Hepatocyte (in vitro differentiated cells): ENCODE results near the gene C9orf152. TPM values are rescaled to one million over a fixed set of nuclear protein-coding genes. Genes with fewer than 3 reads are reported as not detected.
A peak's percentile ranks its signal among the peaks of the same experiment; 100 is the strongest.
"Not testable (repeated sequence)": the region's sequence is repeated elsewhere in the genome, so short reads cannot be mapped to it uniquely, and the experiment has no call there.

Experiments used
- DNase-seq: peaks from one replicate; pipeline ENCODE4 v3.0.0-alpha.2; 2016; ENCODE audit warnings: low spot score
- H2AFZ ChIP-seq: fragments of 200-600 bp; sonication (generic); 2 replicates; pipeline ENCODE4 v1.6.0; 2016; ENCODE audit warnings: antibody characterized with exemption, mild to moderate bottlenecking
- H3K27ac ChIP-seq: fragments of 200-600 bp; sonication (generic); 2 replicates; pipeline ENCODE4 v1.5.1; 2016; ENCODE audit warnings: mild to moderate bottlenecking
- H3K27me3 ChIP-seq: fragments of 200-600 bp; sonication (generic); 2 replicates; pipeline ENCODE4 v1.6.1; 2016
- H3K36me3 ChIP-seq: fragments of 200-600 bp; sonication (generic); replicated peaks from 2 replicates; pipeline ENCODE4 v1.5.1; 2016; ENCODE audit warnings: low read depth; ENCODE audit not compliant: insufficient read depth
- H3K4me1 ChIP-seq: fragments of 200-600 bp; sonication (generic); 2 replicates; pipeline ENCODE4 v1.5.1; 2016; ENCODE audit warnings: mild to moderate bottlenecking, moderate library complexity; ENCODE audit not compliant: insufficient read depth
- H3K4me2 ChIP-seq: fragments of 200-600 bp; sonication (generic); 2 replicates; pipeline ENCODE4 v1.6.0; 2016
- H3K4me3 ChIP-seq: fragments of 200-600 bp; sonication (generic); 2 replicates; pipeline ENCODE4 v1.5.1; 2016; ENCODE audit warnings: mild to moderate bottlenecking
- H3K79me2 ChIP-seq: fragments of 200-600 bp; sonication (generic); 2 replicates; pipeline ENCODE4 v1.6.0; 2017; ENCODE audit warnings: mild to moderate bottlenecking
- H3K9me2 ChIP-seq: fragments of 200-600 bp; sonication (generic); replicated peaks from 2 replicates; pipeline ENCODE4 v1.6.0; 2017; ENCODE audit warnings: mild to moderate bottlenecking; ENCODE audit not compliant: insufficient read depth
- H3K9me3 ChIP-seq: fragments of 200-600 bp; sonication (generic); 2 replicates; pipeline ENCODE4 v1.5.1; 2016; ENCODE audit warnings: low read depth, mild to moderate bottlenecking
- H4K20me1 ChIP-seq: fragments of 200-600 bp; sonication (generic); 2 replicates; pipeline ENCODE4 v1.6.0; 2016; ENCODE audit warnings: mild to moderate bottlenecking; ENCODE audit not compliant: insufficient read depth, poor library complexity, severe bottlenecking
- EZH2 ChIP-seq: fragments of 200-600 bp; sonication (generic); IDR thresholded peaks from 2 replicates; pipeline ENCODE4 v1.6.1; 2016; ENCODE audit warnings: antibody characterized with exemption, mild to moderate bottlenecking, borderline replicate concordance
- EZH2phosphoT487 ChIP-seq: fragments of 200-600 bp; sonication (generic); IDR thresholded peaks from one replicate; pipeline ENCODE4 v1.6.1; 2018; ENCODE audit warnings: antibody characterized with exemption, mild to moderate bottlenecking, low read depth, moderate library complexity; ENCODE audit not compliant: unreplicated experiment, severe bottlenecking
- WGBS: methylation state at CpG from one replicate; pipeline ENCODE4 v1.1.6; 2016; ENCODE audit warnings: low lambda C conversion rate; ENCODE audit errors: missing lambda C conversion rate; 5-methylcytosine and 5-hydroxymethylcytosine counted together
- polyA plus RNA-seq: library from polyadenylated mRNA; unstranded; fragments of >200 nt; fragmentation: Nextera tagmentation; extraction: Ambion mirVana; gene quantifications from 2 replicates; pipeline ENCODE4 v1.2.1, GENCODE V29; 2016
- total RNA-seq: library from RNA; depleted of rRNA; stranded (reverse); fragments of >200 nt; gene quantifications from 2 replicates; pipeline ENCODE4 v1.2.3, GENCODE V29; 2014
- TF ChIP-seq, protein P1 (sequence below): fragments of 200-600 bp; sonication (generic); IDR thresholded peaks from 2 replicates; pipeline ENCODE4 v1.5.1; 2016; ENCODE audit warnings: antibody characterized with exemption, mild to moderate bottlenecking; ENCODE audit not compliant: poor library complexity

Gene C9orf152
- total and polyA plus RNA-seq, 2 experiments from 2014 or later = 0.68 to 1.2 TPM

DNA sequence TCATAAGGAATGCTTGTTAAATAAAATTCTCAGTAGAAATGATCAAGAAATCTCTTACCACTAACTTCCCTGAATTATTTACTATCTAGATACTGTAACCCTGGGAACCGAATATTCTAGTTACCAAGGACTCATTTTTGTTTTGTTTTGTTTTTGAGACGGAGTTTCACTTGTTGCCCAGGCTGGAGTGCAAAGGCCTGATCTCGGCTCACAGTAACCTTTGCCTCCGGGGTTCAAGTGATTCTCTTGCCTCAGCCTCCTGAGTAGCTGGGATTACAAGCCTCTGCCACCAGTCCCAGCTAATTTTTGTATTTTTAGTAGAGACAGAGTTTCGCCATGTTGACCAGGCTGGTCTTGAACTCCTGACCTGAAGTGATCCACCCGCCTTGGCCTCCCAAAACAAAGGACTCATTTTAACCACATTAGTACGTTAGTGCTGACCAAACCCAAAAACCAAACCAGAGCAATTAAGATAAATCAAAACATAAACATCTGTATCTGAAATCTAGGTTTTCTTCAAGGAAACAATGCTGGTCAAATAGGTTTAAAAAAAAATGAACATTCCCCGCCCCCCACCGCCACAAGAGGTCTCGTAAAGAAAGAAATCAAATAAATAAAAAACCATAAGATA lies 44.7 kb upstream of the C9orf152 start:
- Histone ChIP-seq H3K4me1 (peaks cover 6% of the 10 kb centered on the region), H3K4me3 (no peak overlapping the region), H3K36me3 (no peaks in the 10 kb centered on the region), H3K9me2 (no peaks in the 10 kb centered on the region), H3K9me3 (no peaks in the 10 kb centered on the region), H3K4me2 (peak overlapping the region; percentile 4), H3K27me3 (no peaks in the 10 kb centered on the region), H3K79me2 (peaks cover 78% of the 10 kb centered on the region), H2AFZ (no peak overlapping the region), H3K27ac (no peak overlapping the region), H4K20me1 (peaks cover 25% of the 10 kb centered on the region)
- TF ChIP-seq EZH2phosphoT487 (no peak), EZH2 (no peak)
- TF ChIP-seq, protein P1, sequence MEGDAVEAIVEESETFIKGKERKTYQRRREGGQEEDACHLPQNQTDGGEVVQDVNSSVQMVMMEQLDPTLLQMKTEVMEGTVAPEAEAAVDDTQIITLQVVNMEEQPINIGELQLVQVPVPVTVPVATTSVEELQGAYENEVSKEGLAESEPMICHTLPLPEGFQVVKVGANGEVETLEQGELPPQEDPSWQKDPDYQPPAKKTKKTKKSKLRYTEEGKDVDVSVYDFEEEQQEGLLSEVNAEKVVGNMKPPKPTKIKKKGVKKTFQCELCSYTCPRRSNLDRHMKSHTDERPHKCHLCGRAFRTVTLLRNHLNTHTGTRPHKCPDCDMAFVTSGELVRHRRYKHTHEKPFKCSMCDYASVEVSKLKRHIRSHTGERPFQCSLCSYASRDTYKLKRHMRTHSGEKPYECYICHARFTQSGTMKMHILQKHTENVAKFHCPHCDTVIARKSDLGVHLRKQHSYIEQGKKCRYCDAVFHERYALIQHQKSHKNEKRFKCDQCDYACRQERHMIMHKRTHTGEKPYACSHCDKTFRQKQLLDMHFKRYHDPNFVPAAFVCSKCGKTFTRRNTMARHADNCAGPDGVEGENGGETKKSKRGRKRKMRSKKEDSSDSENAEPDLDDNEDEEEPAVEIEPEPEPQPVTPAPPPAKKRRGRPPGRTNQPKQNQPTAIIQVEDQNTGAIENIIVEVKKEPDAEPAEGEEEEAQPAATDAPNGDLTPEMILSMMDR = no peak
- WGBS = 83% methylated on average over 10 of the region's 10 CpGs
- DNase-seq = no peak

DNA sequence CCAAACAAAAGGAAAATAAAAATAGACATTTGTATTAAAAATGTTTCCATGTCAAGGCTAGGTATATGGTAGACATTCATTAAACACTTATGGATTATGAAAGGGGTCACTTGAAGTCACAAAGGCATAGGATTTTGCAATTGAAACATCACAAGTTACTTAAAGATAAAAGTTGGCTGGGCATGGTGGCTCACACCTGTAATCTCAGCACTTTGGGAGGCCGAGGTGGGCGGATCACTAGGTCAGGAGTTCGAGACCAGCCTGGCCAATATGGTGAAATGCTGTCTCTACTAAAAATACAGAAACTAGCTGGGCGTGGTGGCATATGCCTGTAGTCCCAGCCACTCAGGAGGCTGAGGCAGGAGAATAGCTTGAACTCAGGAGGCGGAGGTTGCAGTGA lies 43.8 kb upstream of the C9orf152 start:
- H3K4me2 ChIP-seq, H3K4me1 ChIP-seq, H3K9me2 ChIP-seq, H3K27ac ChIP-seq, H3K9me3 ChIP-seq, DNase-seq, H3K36me3 ChIP-seq, H2AFZ ChIP-seq, H3K4me3 ChIP-seq, H3K27me3 ChIP-seq: not testable (repeated sequence)
- H4K20me1 ChIP-seq = peaks cover 25% of the 10 kb centered on the region
- peaks cover 79% of the 10 kb centered on the region for H3K79me2 ChIP-seq
- 96% methylated on average over 5 of the region's 5 CpGs for WGBS

DNA sequence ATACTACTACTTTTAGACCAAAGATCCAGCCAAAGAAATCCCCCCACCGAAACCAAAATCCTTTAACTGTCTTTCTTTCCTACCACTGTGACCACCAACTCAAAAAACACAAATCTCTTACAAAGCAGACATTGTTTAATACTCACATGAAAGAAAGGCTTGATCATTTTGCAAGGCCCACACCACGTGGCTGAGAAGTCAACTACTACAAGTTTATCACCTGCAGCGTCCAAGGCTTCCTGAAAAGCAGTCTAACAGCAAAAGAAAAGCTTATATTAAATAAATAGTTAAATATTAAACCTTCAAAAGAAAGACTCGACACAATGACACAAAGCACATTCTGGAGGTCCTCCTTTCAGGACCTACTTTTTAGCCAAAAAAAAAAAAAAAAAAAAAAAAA lies 43.3 kb upstream of the C9orf152 start:
- Histone ChIP-seq H3K27me3 (no peaks in the 10 kb centered on the region), H2AFZ (no peak overlapping the region), H3K9me2 (no peaks in the 10 kb centered on the region), H3K9me3 (no peaks in the 10 kb centered on the region), H3K4me1 (no peaks in the 10 kb centered on the region), H3K79me2 (peaks cover 81% of the 10 kb centered on the region), H3K4me3 (no peak overlapping the region), H3K27ac (no peak overlapping the region), H3K4me2 (no peak overlapping the region), H3K36me3 (no peaks in the 10 kb centered on the region), H4K20me1 (peaks cover 25% of the 10 kb centered on the region)
- TF ChIP-seq EZH2phosphoT487 = no peak
- TF ChIP-seq, protein P1 = no peak
- no peak for TF ChIP-seq EZH2
- 72% methylated on average over 4 of the region's 4 CpGs for WGBS
- no peak for DNase-seq

DNA sequence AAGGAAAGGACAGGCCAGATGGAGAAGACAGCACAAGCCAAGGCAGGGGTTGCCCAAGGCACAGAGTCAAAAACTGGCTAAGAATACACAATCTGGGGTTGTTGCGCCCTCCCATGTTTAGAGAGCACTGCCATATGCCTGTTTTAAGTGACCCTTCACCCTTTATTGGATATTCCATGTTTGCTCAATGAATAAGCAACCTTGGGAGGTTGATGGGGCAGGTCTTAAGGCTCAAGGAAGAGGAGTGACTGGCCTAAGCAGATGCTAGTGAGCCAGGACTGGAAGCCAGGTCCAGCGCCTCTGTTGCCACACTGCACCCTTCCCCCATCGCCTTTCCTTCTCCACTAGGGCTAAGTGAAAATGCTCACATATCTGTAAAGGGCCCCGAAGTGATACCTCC lies 41.6 kb upstream of the C9orf152 start:
- no peak overlapping the region for H3K4me3 ChIP-seq
- no peak for DNase-seq
- no peak overlapping the region for H2AFZ ChIP-seq
- peaks cover 68% of the 10 kb centered on the region for H3K79me2 ChIP-seq
- H4K20me1 ChIP-seq = peaks cover 20% of the 10 kb centered on the region
- TF ChIP-seq EZH2phosphoT487 (no peak), EZH2 (no peak)
- TF ChIP-seq, protein P1 = no peak
- H3K36me3 ChIP-seq = peaks cover 2% of the 10 kb centered on the region
- no peak overlapping the region for H3K4me2 ChIP-seq
- 96% methylated on average over 4 of the region's 4 CpGs for WGBS
- no peaks in the 10 kb centered on the region for H3K9me3 ChIP-seq
- H3K4me1 ChIP-seq = no peaks in the 10 kb centered on the region
- H3K9me2 ChIP-seq = no peaks in the 10 kb centered on the region
- H3K27ac ChIP-seq = no peak overlapping the region
- H3K27me3 ChIP-seq = no peaks in the 10 kb centered on the region
